Lower lobe of right lung (tissue), 2 donors: Measurements from ENCODE around the gene EVI5L. TPM values are rescaled to one million over a fixed set of nuclear protein-coding genes. Genes with fewer than 3 reads are reported as not detected.

Source experiments
- ATAC-seq, 2 donors: fragments of 200-7000 bp; cut with Tn5 transposase; one replicate each; pipeline ENCODE4 v1.9.1; 2020 to 2022; ENCODE audit warnings: mild to moderate bottlenecking in 2 of 2, moderate library complexity in 2 of 2
- DNase-seq: peaks from one replicate; pipeline ENCODE4 v3.0.0-alpha.2; 2020
- H3K27ac ChIP-seq: fragments of 200-600 bp; one replicate; pipeline ENCODE4 v1.8.0; 2022
- H3K27me3 ChIP-seq: fragments of 200-600 bp; one replicate; pipeline ENCODE4 v1.8.0; 2022; ENCODE audit warnings: low read depth
- H3K36me3 ChIP-seq: fragments of 200-600 bp; one replicate; pipeline ENCODE4 v1.8.0; 2022; ENCODE audit warnings: mild to moderate bottlenecking
- H3K4me1 ChIP-seq: fragments of 200-600 bp; one replicate; pipeline ENCODE4 v1.8.0; 2022
- H3K4me3 ChIP-seq: fragments of 200-600 bp; one replicate; pipeline ENCODE4 v1.8.0; 2022; ENCODE audit warnings: mild to moderate bottlenecking
- H3K9me3 ChIP-seq: fragments of 200-600 bp; one replicate; pipeline ENCODE4 v1.8.0; 2022
- intact Hi-C: fragments of 100-400 bp; cut with DNase I; formaldehyde crosslinking; loops from one replicate; pipeline ENCODE4 v1.11.0; 2022
- total RNA-seq: library from RNA; stranded (reverse); fragmentation: NEBNext Ultra II Directional; extraction: Animal tissue kit (Norgen Biotek cat#: 25700); gene quantifications from one replicate; pipeline ENCODE4 v1.2.1, GENCODE V29; 2021
- TF ChIP-seq, protein P1 (sequence below): fragments of 200-600 bp; IDR thresholded peaks from one replicate; pipeline ENCODE4 v1.8.0; 2022; ENCODE audit warnings: antibody characterized with exemption, mild to moderate bottlenecking
- donor health status: DM: no; HTN: yes; CAD: no; lungs with severe emphysema.

Gene EVI5L
- total RNA-seq, 1 donor from 2014 or later, result 11.7 TPM

DNA sequence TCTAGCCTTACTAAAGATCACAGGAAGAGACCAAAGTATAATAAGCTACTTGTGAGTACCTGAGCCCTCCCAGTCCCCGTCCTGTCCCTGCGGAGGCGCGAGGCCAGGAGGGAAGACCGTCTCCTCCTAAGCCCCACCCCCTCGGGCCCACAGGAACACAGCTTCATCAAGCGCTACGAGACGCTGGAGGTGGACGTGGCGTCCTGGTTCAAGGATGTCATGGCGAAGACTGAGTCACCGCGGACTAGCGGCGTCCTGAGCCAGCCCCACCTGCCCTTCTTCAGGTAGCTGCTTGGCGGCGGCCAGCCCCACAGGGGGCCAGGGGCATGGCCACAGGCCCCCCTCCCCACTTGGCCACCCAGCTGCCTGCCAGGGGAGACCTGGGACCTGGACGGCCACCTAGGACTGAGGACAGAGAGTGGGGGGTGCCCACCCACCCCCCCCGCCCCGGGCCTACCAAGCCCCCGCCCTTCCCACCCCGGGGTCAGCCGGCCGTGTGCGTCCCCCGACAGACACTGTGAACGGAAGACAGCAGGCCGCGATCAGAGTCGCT is 82.2 kb downstream of the EVI5L start:
- no peak overlapping the region for H3K27ac ChIP-seq
- intact Hi-C loops, result no loop called here
- peaks cover 25% of the 10 kb centered on the region for H3K4me1 ChIP-seq
- TF ChIP-seq, protein P1, sequence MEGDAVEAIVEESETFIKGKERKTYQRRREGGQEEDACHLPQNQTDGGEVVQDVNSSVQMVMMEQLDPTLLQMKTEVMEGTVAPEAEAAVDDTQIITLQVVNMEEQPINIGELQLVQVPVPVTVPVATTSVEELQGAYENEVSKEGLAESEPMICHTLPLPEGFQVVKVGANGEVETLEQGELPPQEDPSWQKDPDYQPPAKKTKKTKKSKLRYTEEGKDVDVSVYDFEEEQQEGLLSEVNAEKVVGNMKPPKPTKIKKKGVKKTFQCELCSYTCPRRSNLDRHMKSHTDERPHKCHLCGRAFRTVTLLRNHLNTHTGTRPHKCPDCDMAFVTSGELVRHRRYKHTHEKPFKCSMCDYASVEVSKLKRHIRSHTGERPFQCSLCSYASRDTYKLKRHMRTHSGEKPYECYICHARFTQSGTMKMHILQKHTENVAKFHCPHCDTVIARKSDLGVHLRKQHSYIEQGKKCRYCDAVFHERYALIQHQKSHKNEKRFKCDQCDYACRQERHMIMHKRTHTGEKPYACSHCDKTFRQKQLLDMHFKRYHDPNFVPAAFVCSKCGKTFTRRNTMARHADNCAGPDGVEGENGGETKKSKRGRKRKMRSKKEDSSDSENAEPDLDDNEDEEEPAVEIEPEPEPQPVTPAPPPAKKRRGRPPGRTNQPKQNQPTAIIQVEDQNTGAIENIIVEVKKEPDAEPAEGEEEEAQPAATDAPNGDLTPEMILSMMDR, result no peak
- no peaks in the 10 kb centered on the region for H3K9me3 ChIP-seq
- ATAC-seq, result no peak
- no peak overlapping the region for H3K4me3 ChIP-seq
- peaks cover 29% of the 10 kb centered on the region for H3K27me3 ChIP-seq
- H3K36me3 ChIP-seq, result peaks cover 43% of the 10 kb centered on the region
- DNase-seq, result peak; percentile 48

DNA sequence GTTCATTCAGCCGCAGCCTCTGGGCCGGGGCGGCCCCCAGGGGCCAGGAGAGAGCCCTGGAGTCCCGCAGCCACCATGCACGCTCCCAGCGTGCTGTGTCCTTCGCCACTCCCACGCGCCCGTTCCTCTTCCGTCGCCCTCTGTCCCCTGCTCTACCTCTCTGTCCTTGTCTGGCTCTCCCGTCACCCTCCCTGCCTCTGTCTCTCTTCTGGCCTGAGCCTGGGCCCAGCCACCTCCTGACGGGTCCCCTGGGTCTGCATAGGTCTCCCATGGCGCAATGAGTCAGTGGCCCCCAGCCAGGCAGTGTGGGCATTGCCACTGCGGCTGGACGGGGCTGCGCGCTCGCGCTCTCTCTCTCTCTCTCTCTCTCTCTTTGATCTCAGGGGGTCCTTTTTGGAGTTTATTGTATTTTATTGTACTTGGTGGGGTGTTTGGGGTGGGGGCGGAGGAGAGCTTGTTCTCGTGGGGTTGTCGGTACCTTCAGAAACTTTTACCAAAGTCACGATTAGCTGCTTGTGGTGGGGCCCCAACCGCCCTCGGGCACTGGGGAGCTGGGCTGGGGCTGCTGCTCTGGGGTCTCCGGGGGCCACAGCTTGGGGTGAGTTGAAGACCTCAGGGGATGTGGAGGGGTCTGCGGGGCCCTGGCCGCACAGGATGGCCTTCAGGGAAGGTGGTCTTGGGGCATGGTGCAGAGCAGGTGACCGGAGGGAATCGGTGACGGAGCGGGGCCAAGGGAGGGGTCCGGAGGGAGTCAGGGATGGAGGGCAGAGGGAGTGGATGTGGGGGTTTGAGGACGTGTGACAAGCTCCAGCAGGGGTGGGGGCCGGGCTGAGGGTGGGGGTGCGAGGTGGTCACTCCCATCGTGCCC is 82.9 kb downstream of the EVI5L start:
- TF ChIP-seq, protein P1, result no peak
- Histone ChIP-seq H3K4me3 (no peak overlapping the region), H3K9me3 (no peaks in the 10 kb centered on the region), H3K36me3 (peaks cover 43% of the 10 kb centered on the region), H3K27ac (no peak overlapping the region), H3K27me3 (peaks cover 36% of the 10 kb centered on the region), H3K4me1 (peaks cover 26% of the 10 kb centered on the region)
- intact Hi-C loops, result no loop called here
- ATAC-seq (no peak), DNase-seq (peak; percentile 43)

DNA sequence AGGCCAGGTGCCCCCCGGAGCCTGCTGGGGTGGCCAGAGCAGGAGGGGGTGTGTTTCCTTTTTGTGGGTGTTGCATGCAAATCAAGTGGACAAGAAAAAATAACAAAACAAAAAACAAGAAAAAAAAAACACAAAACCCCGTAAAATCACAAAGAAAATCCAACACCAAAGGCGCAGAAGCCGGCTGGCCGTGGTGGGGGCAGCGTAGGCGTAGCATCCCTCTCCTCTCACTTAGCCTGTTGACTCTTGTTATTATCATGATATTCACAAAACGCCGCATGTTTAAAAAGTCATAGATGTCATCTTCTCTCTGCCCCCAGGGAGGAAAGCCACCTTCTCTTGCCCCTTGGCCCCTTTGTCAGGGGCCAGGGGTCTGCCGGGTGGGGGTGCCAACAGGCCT is 83.6 kb downstream of the EVI5L start:
- Histone ChIP-seq H3K4me1 (peaks cover 29% of the 10 kb centered on the region), H3K27ac (no peak overlapping the region), H3K4me3 (no peak overlapping the region), H3K27me3 (peaks cover 43% of the 10 kb centered on the region), H3K9me3 (no peaks in the 10 kb centered on the region), H3K36me3 (peaks cover 43% of the 10 kb centered on the region)
- intact Hi-C loops, result no loop called here
- DNase-seq, result no peak
- TF ChIP-seq, protein P1, result no peak
- no peak for ATAC-seq

DNA sequence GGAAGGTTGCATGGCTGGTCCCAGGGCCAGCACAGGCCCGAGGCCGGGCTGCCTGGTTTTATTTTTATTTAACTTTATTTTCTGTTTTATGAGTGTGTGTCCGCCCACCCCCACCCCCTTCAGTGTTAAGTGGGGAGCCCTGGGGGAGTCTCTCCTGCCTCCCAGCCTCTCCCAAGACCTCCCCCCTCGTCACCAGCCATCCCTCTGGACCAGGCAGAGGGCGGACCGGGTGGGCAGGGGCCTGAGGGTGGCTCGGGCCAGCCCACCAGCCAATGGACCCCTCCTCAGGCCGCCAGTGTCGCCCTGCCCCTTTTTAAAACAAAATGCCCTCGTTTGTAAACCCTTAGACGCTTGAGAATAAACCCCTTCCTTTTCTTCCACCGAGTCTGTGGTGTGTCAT is 84.1 kb downstream of the EVI5L start:
- Histone ChIP-seq H3K9me3 (no peaks in the 10 kb centered on the region), H3K36me3 (peaks cover 40% of the 10 kb centered on the region), H3K27me3 (peaks cover 45% of the 10 kb centered on the region), H3K27ac (no peak overlapping the region), H3K4me1 (peaks cover 31% of the 10 kb centered on the region), H3K4me3 (no peak overlapping the region)
- intact Hi-C loops, result no loop called here
- no peak for ATAC-seq
- DNase-seq, result no peak
- TF ChIP-seq, protein P1, result no peak

Other genes starting within 250 kb of the EVI5L start
- 25.6 TPM for gene CAMSAP3, start 234.4 kb upstream of the EVI5L start, total RNA-seq
- 42.0 TPM for gene XAB2, start 200.7 kb upstream of the EVI5L start, total RNA-seq
- 82.6 TPM for gene PET100, start 200.4 kb upstream of the EVI5L start, total RNA-seq
- 3.5 TPM for gene PCP2, start 196.5 kb upstream of the EVI5L start, total RNA-seq
- 200 TPM for gene STXBP2, start 193.1 kb upstream of the EVI5L start, total RNA-seq
- 21.1 TPM for gene RETN, start 161.2 kb upstream of the EVI5L start, total RNA-seq
- gene MCEMP1, start 153.1 kb upstream of the EVI5L start, total RNA-seq, result 184 TPM
- 75.3 TPM for gene TRAPPC5, start 149.4 kb upstream of the EVI5L start, total RNA-seq
- gene FCER2, start 128.1 kb upstream of the EVI5L start, total RNA-seq, result 0.50 TPM
- 2.9 TPM for gene CLEC4G, start 98.1 kb upstream of the EVI5L start, total RNA-seq
- gene CD209, start 82.7 kb upstream of the EVI5L start, total RNA-seq, result 18.8 TPM
- 5.8 TPM for gene CLEC4M, start 67.0 kb upstream of the EVI5L start, total RNA-seq
- 2.5 TPM for gene PRR36, start 44.2 kb downstream of the EVI5L start, total RNA-seq
- 6.6 TPM for gene LRRC8E, start 58.3 kb downstream of the EVI5L start, total RNA-seq
- 38.6 TPM for gene MAP2K7, start 73.7 kb downstream of the EVI5L start, total RNA-seq
- gene TGFBR3L, start 84.6 kb downstream of the EVI5L start, total RNA-seq, result 2.1 TPM
- 17.6 TPM for gene SNAPC2, start 90.1 kb downstream of the EVI5L start, total RNA-seq
- 5.8 TPM for gene CTXN1, start 95.9 kb downstream of the EVI5L start, total RNA-seq
- gene TIMM44, start 113.4 kb downstream of the EVI5L start, total RNA-seq, result 45.2 TPM
- gene ELAVL1, start 175.4 kb downstream of the EVI5L start, total RNA-seq, result 66.3 TPM
- gene CCL25, start 222.5 kb downstream of the EVI5L start, total RNA-seq, result not detected